Osteocyte (in vitro differentiated cells): Measurements from ENCODE around the gene NPVF. TPM values are rescaled to one million over a fixed set of nuclear protein-coding genes. Genes with fewer than 3 reads are reported as not detected.
A peak's percentile ranks its signal among the peaks of the same experiment; 100 is the strongest.

Experiments
- DNase-seq: peaks from one replicate; pipeline ENCODE4 v3.0.0; 2021; ENCODE audit warnings: mixed read lengths; ENCODE audit not compliant: unreplicated experiment; ENCODE audit errors: extremely low spot score
- H3K27ac Mint-ChIP-seq: one replicate; pipeline ENCODE4 v1.8.0; 2021; ENCODE audit warnings: mild to moderate bottlenecking, mixed read lengths; ENCODE audit not compliant: unreplicated experiment
- H3K27me3 Mint-ChIP-seq: one replicate; pipeline ENCODE4 v1.8.0; 2021; ENCODE audit warnings: mixed read lengths; ENCODE audit not compliant: unreplicated experiment
- H3K36me3 Mint-ChIP-seq: one replicate; pipeline ENCODE4 v1.8.0; 2021; ENCODE audit warnings: mixed read lengths; ENCODE audit not compliant: unreplicated experiment
- H3K4me1 Mint-ChIP-seq: one replicate; pipeline ENCODE4 v1.8.0; 2021; ENCODE audit warnings: mixed read lengths; ENCODE audit not compliant: unreplicated experiment
- H3K4me3 Mint-ChIP-seq: one replicate; pipeline ENCODE4 v1.8.0; 2021; ENCODE audit warnings: mild to moderate bottlenecking, moderate library complexity, mixed read lengths; ENCODE audit not compliant: unreplicated experiment
- H3K9me3 Mint-ChIP-seq: one replicate; pipeline ENCODE4 v1.8.0; 2021; ENCODE audit warnings: mixed read lengths; ENCODE audit not compliant: unreplicated experiment
- CTCF ChIP-seq: fragments of 200-600 bp; sonication (generic); IDR thresholded peaks from 2 replicates; pipeline ENCODE4 v1.5.0; 2021; ENCODE audit warnings: antibody characterized with exemption, mild to moderate bottlenecking, moderate library complexity
- total RNA-seq: library from RNA; stranded (reverse); gene quantifications from 2 replicates; pipeline ENCODE4 v1.2.1, GENCODE V29; 2021

The NPVF gene
- total RNA-seq, 1 donor from 2014 or later = not detected

- Mint-ChIP-seq H3K9me3 (no peaks in the 10 kb centered on the region), H3K27ac (peak overlapping the region; percentile 79), H3K4me1 (peaks cover 5% of the 10 kb centered on the region), H3K4me3 (peak overlapping the region; percentile 82), H3K27me3 (peaks cover 3% of the 10 kb centered on the region), H3K36me3 (no peaks in the 10 kb centered on the region)
- peak; percentile 92 for TF ChIP-seq CTCF
- DNase-seq = peak; percentile 99
Observed at GRCh38 chr7:25179771-25180591, 48.3 kb downstream of the NPVF start.

- no peak for DNase-seq
- Mint-ChIP-seq H3K9me3 (no peaks in the 10 kb centered on the region), H3K36me3 (no peaks in the 10 kb centered on the region), H3K27ac (no peak overlapping the region), H3K4me3 (peak overlapping the region; percentile 82), H3K27me3 (peaks cover 3% of the 10 kb centered on the region), H3K4me1 (peaks cover 5% of the 10 kb centered on the region)
- no peak for TF ChIP-seq CTCF
Observed at GRCh38 chr7:25179325-25179724, 49.0 kb downstream of the NPVF start.

Other genes starting within 250 kb of the NPVF start
- gene OSBPL3, start 248.3 kb downstream of the NPVF start, total RNA-seq = 7.7 and 8.0 TPM in 2 replicates
- 61.3 and 65.2 TPM in 2 replicates for gene CYCS, start 103.2 kb downstream of the NPVF start, total RNA-seq